NCI-H1417 (cell line): ENCODE data around the gene SUGCT.

ENCODE experiments used
- DNase-seq, 3 experiments: peaks; one replicate each; lab custom pipeline; 2025; lab: John Stamatoyannopoulos, UW

The SUGCT gene

DNA sequence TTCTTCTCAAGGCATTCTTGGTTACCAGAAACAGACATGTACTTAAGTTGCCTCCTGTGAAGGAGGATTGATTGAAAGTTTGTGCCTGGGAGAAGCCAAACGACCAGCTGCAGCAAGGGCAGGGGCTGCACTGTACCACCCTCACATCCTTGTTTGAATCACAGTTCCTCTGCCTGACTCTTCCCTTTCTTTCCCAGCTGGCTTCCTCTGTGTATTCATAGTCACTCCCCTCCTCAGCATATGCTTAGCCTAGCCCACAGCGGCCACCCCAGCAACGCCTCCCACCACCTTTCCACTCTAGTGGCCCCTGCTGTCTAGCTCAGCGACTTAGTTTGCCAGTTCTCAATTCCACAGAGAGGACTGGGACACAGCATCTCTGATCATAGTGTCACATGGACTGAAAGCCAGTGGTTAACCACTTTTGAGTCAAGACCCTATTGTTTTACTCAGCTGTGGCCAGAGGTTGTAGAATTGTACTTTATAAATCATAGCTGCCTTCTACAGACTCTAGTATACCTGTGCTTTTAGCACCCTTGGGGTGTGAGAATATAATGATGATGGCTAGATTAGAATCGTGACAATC, 643.0 kb downstream of the SUGCT start:
- DNase-seq = no peak

DNA sequence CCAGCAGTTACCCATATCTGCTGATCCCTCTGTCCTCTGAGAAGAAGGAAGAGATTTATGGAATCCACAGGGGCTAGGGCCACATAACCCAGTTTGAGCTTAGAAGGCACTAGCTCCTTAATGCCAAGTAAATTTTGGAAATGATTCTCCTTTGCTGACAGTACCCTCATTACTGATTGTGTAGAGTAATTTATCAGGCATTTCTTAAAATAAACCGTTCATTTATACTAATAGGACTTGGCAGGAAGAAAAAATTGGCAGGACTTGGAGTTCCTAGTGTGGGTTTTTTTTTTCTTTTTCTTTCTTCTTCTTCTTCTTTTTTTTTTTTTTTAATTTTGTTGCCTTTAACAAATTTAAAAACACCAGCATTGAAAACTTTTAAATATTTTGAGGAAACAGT, 645.7 kb downstream of the SUGCT start:
- DNase-seq = no peak

DNA sequence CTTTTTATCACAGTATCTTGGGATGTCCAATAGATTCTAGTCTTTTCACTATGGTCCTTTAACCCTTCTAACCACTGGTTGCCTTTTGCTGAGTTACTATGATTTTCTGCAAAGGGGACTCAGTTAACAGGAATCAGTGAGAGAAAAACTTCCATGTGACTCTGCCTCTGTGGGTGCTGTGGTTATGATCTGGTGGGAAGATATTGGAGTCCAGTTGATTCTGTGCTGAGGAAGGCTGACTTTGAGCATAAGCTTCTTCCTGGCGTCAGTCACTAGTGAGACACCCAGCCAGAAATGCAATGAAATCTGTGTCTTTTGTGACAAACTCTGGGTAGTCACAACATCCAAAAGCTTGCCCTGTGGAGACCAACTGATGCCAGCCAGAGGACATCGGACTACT, 648.0 kb downstream of the SUGCT start:
- no peak for DNase-seq

DNA sequence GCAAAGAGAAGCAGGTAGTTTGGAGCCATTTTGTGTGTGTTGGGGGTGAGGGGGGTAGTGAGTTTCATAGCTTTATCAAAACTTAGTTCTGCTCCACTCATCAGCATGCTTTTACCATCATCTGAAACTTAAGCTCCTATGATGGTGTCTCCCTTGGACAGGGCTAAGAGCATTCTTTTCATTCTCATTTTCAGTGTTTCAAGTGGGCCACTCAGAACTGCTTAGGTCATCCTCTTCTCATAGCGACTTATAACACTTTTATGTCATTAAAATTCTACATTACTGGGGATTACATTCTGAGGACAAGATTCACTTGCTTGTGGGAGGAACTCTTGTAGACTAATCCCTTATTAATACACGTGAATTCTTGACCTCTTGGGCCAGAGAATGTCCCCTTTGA, 649.4 kb downstream of the SUGCT start:
- no peak for DNase-seq

DNA sequence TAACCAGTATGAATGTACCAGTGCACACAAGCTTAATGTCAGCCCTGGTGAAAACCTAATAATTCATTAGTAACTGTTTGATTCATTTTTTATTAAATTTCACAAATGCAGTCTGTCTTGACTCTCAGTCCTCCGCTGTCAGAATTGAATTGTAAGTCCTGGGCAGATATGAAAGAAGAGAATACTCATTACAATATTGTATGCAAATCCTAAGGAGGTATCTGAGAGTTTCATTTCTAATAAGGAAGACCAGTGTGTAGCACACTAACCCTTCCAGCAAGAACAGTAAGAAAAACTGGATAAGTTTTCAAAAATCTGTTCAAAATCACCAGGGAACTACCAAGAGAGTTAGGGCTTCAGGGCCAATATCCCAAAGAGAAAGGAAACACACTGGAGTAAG, 652.1 kb downstream of the SUGCT start:
- no peak for DNase-seq

DNA sequence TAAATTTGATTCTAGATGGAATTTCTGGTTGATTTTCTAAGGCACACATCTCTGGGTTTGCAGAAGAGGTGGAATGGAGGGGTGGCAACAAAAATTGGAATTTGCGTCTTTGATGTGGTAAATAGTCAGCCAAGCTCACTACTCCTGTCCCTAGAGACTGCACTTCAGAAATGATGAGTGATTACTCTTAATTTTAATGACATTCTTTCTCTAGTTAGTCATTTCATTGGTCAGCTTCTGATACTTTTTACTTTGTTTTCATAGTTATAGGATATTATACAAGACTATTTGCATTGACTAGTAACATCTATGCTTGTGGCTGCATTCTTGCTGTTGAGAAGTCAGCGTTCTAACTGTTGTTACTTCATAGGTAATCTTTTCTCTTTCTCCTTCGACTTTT, 658.3 kb downstream of the SUGCT start:
- no peak for DNase-seq

DNA sequence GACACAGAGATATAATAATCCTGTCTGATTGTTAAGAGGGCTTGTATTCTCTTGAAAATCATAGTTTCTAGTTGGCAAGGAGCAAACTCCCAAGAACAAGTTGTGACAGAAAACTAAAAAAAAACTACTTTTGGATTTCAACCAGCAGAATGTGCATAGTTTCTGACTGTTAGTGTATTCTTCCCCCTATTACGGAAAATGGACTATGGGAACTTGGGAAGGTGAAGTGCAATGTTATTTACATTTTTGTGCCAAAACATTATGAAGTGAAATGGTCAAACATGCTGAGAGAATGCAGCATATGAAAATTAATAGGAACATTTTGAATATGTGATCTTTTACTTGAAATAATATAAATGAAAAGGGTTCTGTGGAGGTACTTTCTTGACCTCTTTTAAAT, 660.8 kb downstream of the SUGCT start:
- no peak for DNase-seq

DNA sequence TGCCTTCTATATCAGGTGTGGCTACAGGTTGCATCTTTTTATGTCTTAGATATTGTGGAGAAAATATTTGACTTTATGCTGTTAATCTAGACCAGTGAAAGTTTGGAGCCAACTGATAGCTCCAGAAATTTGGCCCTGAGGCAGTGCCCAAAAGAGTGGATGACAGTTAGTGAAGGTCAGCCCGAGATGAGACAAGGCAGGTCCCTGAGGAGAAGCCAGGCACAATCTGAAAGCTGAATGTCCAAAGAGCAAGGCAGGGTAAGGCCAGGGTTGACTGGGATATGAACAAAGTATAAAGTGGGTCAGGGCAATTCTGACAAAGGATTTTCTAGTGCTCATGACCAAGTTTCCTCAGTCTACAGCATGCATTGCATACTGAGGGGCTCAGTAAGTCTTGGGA, 661.9 kb downstream of the SUGCT start:
- no peak for DNase-seq

DNA sequence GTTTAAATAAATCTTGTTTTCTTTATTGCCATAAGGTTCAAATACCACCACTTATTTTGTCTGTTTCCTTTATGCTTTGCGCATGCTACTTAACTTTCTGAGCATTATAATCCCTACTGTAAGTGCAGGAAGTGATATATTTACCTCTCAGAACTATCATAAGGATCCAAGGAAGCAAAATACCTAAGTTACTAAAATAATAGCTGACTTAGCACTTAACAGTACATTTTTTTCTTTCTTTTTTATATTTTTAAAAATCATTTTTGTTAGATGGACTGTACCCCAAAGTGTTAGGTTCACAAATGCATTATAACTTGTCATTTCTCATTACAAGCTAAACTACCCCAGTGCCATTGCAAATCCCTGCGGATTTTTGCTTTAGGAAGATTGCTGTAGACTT, 663.8 kb downstream of the SUGCT start:
- no peak for DNase-seq

DNA sequence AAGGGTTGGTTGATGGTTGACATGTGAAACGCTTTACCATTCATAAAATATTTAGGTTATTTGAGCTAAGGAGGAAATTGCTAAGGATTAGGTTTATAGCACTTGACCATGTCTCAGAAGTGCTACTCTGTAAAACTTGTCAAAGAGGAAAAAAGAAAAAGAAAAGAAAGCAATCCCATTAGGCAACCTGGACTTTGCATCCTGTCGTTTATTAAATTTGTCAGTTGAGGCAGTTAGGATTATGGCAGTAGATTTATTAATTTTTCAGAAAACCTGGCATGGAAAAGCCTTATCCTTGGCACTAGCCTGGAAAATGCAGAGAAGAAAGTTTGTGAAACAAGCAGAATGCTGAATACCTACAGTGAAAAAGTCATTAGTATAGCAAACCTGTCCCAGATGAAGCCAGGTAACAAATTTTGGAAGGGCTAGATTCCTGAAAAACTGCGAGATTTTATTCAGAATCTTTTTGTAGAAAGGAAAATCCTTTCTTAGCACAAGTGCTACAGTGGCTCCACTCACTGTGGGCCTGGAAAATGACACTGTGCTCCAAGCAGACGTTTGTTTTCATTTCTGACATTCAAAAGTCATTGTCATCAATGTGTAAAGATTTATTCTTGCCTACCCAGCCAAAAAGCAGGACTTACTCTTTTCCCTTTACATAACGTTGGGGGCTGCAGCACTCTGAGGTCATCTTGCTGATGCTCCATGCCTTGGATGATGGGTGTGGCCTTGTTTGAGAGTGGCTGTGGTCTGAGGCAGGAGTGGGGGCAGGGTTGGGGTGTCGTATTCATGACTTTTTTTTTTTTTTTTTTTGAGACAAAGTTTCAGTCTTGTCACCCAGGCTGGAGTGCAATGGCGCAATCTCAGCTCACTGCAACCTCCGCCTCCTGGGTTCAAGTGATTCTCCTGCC, 664.9 kb downstream of the SUGCT start:
- no peak for DNase-seq

DNA sequence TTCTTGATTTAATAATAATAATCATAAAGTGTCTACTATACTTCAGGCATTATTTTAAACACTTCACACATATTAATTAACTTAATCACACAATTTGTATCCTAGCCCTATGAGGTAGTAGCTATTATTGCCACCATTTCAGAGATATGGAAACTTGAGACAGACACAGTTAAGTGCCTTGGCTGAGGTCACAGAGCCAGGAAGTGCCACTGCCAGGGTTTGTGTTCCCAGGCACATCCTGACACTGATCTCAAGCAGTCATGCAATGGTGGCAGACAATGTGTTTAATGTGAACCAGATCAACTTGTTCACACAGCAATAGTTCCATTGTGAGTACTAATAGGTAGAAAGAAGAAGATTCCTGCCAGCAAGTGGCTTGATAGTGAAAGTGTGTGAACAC, 666.0 kb downstream of the SUGCT start:
- no peak for DNase-seq

DNA sequence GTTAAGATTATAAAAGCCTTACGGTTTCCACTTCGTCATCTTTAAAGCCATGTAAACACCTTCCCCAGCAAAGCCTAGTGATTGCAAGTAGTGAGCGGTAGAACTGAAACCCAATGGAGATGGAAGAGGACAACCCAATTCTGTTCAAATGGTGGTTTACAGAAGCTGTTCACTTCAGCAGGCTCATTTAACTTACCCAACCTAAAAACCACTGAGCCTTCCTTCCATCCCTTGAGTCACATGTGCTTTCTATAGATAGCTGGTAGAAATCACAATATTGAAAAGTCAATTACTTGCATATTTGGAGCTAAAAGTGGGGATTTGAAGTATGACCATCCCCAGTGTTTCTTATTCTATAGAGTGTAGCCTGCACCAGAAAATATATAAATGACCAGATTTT, 667.7 kb downstream of the SUGCT start:
- DNase-seq = no peak

DNA sequence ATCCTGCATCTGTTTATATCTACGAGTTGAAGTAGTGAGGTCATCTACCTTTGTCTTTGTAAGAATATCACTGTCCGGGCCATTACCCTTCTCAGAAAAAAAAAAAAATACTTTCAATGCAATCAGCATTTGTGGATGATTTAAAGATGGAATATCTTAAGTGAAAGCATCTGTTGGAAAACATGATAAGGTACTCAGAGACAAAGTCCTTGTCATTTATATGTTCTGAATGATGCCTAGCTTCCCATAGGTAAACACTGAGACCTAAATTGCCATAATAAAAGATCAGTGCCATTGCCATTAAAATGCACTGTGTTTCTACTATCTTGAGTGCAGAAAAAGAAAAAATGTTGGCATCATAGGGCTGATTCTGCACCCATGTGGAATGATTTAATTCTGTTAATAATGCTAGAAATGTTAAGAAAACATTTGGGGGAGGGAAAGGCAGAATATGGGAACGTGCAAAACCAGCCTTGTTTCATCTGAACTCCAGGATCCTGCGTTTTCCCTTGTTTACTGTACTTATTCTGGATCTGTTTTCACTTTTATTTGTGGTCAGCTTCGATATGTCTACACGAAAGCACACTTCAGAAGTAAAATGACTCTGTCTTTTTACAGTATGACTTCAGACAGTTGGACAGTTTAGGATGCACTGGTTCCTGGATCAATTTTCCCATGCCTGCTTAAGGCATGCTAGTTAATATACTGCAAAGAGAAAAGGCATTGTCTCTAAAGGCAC, 669.8 kb downstream of the SUGCT start:
- DNase-seq = no peak

DNA sequence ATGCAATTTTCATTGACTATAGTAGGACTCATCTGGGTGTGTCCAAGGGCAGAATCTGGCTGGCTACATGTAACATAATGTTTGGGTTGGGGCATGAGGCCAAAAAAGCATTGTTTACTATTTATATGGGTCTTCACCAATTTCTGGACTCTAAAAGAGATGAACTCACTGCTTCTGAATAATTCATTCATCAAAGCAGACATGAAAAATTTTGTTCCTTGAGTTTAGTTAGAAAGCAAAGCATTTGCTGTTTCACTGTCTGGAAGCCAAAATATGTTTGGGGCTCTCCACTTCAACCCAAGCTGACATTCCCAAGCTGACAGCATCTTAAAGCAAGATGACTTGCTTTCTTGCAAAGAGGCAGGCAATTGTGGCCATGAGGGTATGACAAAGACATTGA, 670.6 kb downstream of the SUGCT start:
- DNase-seq = no peak

DNA sequence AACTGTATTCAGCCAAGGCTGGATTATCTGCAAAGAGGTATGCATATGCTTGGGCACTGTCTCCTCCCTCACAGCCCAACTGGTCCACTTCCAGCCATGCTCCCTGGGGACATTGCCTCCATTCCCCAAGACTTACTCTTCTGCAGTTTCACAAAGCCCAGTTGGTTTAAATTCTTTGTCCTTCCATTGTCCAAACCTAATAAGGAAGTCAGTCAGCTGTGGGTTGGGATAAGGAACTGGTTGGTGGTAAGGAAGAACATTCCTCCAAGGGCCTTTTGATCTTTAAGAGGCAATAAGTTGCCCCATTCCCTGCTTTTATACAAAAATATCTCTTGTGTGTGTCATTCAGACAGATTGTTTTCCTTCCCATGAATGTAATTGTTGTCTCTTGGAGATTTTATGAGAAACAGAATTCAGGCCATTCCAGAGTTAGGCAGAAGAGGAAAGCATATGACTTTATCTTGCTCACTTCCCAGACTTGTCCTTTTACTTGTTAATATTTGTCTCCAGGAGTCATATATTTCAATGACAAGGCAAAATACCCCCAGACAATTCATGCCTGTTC, 673.7 kb downstream of the SUGCT start:
- no peak for DNase-seq

DNA sequence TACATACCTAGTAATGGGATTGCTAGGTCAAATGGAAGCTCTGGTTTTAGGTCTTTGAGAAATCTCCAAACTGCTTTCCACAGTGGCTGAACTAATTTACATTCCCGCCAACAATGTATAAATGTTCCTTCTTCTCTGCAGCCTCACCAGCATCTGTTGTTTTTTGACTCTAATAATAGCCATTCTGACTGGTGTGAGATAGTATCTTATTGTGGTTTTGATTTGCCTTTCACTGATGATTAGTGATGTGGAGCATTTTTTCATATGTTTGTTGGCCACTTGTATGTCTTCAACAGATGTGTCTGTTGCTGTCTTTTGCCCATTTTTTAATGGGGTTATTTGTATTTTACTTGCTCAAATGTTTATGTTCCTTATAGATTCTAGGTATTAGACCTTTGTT, 675.5 kb downstream of the SUGCT start:
- DNase-seq = no peak

DNA sequence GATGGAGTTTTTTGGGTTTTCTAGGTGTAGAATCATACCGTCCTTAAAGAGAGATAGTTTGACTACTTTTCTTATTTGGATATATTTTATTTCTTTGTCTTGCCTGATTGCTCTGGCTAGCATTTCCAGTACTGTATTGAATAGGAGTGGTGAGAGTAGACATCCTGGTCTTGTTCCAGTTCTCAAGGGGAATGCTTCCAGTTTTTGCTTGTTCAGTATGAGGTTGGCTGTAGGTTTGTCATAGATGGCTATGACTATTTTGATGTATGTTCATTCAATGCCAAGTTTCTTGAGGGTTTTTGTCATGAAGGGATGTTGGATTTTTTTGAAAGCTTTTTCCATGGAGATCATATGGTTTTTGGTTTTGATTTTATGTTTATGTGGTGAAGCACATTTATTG, 676.9 kb downstream of the SUGCT start:
- no peak for DNase-seq

DNA sequence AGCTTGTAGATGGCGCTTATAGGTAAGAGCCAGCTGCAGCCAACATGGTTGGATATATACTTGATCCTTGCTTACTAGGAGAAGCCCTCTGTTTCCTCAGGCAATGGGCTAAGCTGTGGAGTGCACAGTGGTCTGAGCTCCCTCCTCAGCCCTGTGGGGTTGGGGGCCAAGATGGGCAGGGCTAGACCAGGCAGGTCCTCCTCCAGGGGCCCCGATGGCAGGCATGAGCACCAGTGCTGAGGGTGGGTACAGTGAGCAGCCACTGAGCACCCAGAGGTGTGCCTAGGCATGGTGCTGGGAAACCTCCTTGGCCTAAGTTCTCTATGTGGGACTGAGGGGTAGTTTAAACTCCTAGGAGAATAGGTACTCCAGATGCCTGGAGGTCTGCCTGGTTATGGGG, 680.2 kb downstream of the SUGCT start:
- no peak for DNase-seq

DNA sequence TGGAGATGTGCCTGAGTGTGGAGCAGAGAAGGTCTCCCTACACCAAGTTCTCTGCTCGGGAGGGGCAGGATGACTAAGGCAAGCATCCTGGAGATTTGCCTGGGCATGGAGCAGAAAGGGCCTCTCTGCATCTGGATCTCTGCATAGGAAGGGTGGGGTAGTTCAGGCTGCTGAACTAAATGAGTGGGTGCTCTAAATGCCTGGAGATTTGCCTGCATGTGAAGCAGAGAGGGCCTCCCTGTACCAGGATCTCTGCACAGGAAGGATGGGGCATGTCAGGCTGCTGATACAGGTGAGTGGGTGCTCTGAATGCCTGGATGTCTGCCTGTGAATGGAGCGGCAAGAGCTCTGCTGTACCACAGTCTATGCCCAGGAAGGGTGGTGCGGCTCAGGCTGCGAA, 680.7 kb downstream of the SUGCT start:
- no peak for DNase-seq

DNA sequence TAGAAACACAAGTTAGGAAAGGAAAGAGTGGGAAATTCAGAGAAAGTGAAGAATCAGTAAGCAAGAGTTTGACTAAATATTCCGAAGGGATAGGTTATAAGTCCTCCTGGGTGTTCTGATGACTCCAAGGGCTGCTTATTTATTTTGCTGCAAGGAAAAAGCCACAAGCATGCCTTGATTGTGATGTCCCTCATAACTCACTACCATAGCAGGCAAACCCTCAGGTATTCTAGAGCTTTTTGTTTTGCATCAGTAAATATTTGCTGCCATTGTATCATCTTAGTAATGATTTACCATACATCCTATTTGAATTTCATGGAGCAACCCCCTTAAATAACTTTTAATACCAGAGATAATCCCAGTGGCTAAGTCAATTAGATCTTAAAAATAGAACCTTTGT, 688.1 kb downstream of the SUGCT start:
- no peak for DNase-seq

DNA sequence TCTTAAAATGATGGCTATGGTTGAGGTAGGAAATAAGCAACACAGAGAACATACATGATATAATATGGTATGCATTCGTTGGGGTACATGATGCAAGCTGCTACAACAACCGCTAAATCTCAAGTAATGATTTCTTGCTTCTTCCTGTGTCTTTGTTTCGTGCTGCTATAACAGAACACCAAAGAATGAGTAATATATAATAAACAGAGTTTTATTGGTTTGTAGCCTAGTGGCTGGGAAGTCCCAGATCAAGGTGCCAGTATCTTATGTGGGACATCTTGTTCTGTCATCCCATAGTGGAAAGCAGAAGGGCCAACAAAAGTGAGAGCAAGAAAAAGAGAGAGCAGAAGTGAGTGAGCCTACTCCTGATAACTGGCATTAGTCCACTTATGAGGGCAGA, 689.7 kb downstream of the SUGCT start:
- DNase-seq = no peak

DNA sequence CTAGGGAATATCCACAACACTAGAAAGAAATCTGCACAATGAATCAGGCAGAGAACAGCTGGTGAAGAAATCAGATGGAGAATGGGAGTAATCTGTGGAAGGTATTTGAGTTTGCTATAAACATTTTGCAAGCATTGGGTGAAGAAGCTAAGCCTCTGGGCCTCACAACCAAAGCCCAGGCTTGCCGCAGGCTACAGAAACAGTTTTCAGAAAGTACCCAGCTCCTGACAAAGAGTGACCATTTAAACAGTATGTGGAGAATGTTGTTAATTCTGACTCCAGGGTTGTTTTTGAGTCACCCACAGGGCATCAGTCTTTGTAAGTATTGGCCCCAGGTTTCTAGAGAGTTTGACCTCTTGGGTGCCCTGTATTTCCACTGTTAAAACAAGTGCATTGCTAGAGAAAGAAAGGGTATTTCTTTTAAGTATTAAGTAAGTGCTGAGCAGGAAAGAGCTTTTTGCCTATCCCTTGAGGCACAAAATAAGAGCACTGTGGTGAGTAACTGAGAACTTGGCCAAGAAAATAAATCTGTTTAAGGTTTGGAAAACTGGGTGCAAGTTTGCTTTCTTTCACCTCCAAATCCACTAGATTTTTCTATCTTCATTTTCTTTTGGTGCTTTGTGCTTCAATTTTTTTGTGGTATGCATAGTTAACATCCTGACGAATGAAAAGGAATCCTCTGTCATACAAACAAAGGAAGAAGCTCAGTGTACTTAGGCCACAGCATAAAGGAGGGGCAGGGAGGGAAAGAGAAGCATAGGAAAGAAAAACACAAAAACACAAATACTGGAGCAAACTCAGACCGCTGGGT, 691.8 kb downstream of the SUGCT start:
- no peak for DNase-seq
